ENCODE results near the gene DPY30.
"Not testable (repeated sequence)": the region's sequence is repeated elsewhere in the genome, so short reads cannot be mapped to it uniquely, and the experiment has no call there.

GRCh38 chr2:32034198-32034887 lies 5.3 kb downstream of the DPY30 start:
- TF ChIP-seq, protein P1, sequence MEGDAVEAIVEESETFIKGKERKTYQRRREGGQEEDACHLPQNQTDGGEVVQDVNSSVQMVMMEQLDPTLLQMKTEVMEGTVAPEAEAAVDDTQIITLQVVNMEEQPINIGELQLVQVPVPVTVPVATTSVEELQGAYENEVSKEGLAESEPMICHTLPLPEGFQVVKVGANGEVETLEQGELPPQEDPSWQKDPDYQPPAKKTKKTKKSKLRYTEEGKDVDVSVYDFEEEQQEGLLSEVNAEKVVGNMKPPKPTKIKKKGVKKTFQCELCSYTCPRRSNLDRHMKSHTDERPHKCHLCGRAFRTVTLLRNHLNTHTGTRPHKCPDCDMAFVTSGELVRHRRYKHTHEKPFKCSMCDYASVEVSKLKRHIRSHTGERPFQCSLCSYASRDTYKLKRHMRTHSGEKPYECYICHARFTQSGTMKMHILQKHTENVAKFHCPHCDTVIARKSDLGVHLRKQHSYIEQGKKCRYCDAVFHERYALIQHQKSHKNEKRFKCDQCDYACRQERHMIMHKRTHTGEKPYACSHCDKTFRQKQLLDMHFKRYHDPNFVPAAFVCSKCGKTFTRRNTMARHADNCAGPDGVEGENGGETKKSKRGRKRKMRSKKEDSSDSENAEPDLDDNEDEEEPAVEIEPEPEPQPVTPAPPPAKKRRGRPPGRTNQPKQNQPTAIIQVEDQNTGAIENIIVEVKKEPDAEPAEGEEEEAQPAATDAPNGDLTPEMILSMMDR (IDR thresholded peaks at IDR 0.05): not testable (repeated sequence)
- not testable (repeated sequence) for TF ChIP-seq POLR2AphosphoS5, EP300, POLR2A (IDR thresholded peaks at IDR 0.05)
